Liver (tissue), 9 donors: ENCODE results near the gene ZCCHC8. TPM values are rescaled to one million over a fixed set of nuclear protein-coding genes. Genes with fewer than 3 reads are reported as not detected.

Source experiments
- DNase-seq: peaks from one replicate; pipeline ENCODE4 v3.0.0-alpha.2; 2017; ENCODE audit warnings: low spot score
- H3K27ac ChIP-seq, 2 donors: one replicate each; pipeline ENCODE4 v1.7.0; 2013; ENCODE audit warnings: inconsistent platforms in 2 of 2, low read length in 2 of 2, control low read depth in 1 of 2, low read depth in 1 of 2, mild to moderate bottlenecking in 1 of 2
- H3K27me3 ChIP-seq, 4 donors: one replicate each; pipeline versions ENCODE4 v1.6.1 to v1.7.0; 2013; ENCODE audit warnings: low read length in 3 of 4, inconsistent platforms in 1 of 4, mild to moderate bottlenecking in 1 of 4, moderate library complexity in 1 of 4; ENCODE audit not compliant: control insufficient read depth in 4 of 4, insufficient read depth in 4 of 4
- H3K36me3 ChIP-seq, 4 donors: one replicate each; pipeline versions ENCODE4 v1.6.1 to v1.7.0; 2013; ENCODE audit warnings: low read length in 3 of 4, mild to moderate bottlenecking in 3 of 4, low read depth in 1 of 4, moderate library complexity in 1 of 4; ENCODE audit not compliant: control insufficient read depth in 4 of 4, insufficient read depth in 3 of 4
- H3K4me1 ChIP-seq, 4 donors: one replicate each; pipeline versions ENCODE4 v1.6.1 to v1.7.0; 2013; ENCODE audit warnings: low read length in 3 of 4, mild to moderate bottlenecking in 3 of 4, moderate library complexity in 1 of 4; ENCODE audit not compliant: control insufficient read depth in 4 of 4, insufficient read depth in 4 of 4
- H3K4me3 ChIP-seq, 3 donors: one replicate each; pipeline versions ENCODE4 v1.6.1 to v1.7.0; 2013; ENCODE audit warnings: low read length in 3 of 3, control low read depth in 1 of 3, low read depth in 1 of 3, mild to moderate bottlenecking in 1 of 3
- H3K9ac ChIP-seq, 2 donors: one replicate each; pipeline ENCODE4 v1.7.0; 2013; ENCODE audit warnings: low read length in 2 of 2, mild to moderate bottlenecking in 2 of 2, moderate library complexity in 2 of 2, control low read depth in 1 of 2, low read depth in 1 of 2
- H3K9me3 ChIP-seq, 4 donors: one replicate each; pipeline versions ENCODE4 v1.6.1 to v1.7.0; 2013; ENCODE audit warnings: low read length in 3 of 4; ENCODE audit not compliant: control insufficient read depth in 4 of 4
- CTCF ChIP-seq: fragments of 150-350 bp; IDR thresholded peaks from 2 replicates; pipeline ENCODE4 v1.5.1; 2017; ENCODE audit warnings: improper control_type of control experiment, low read depth, low read length; ENCODE audit not compliant: missing input control
- EGR1 ChIP-seq, 2 donors: IDR thresholded peaks; 2 replicates each; pipeline ENCODE4 v1.6.1; 2016 to 2018; ENCODE audit warnings: antibody characterized with exemption in 2 of 2, low read depth in 2 of 2
- FOXA1 ChIP-seq: IDR thresholded peaks from 2 replicates; pipeline ENCODE4 v1.6.1; 2016; ENCODE audit warnings: antibody characterized with exemption
- FOXA2 ChIP-seq: IDR thresholded peaks from 2 replicates; pipeline ENCODE4 v1.6.1; 2016; ENCODE audit warnings: antibody characterized with exemption
- GABPA ChIP-seq, 2 donors: IDR thresholded peaks in 1 of 2; conservative IDR thresholded peaks in 1 of 2; 2 replicates each; pipeline ENCODE4 v1.6.1; 2016; ENCODE audit warnings: antibody characterized with exemption in 2 of 2, mild to moderate bottlenecking in 1 of 2, moderate library complexity in 1 of 2
- HNF4A ChIP-seq, 2 donors: conservative IDR thresholded peaks; 2 replicates each; pipeline ENCODE4 v1.6.1; 2016; ENCODE audit warnings: antibody characterized with exemption in 2 of 2, mild to moderate bottlenecking in 2 of 2
- HNF4G ChIP-seq: IDR thresholded peaks from 2 replicates; pipeline ENCODE4 v1.6.1; 2016; ENCODE audit warnings: antibody characterized with exemption
- JUND ChIP-seq, 2 donors: IDR thresholded peaks; 2 replicates each; pipeline ENCODE4 v1.6.1; 2016; ENCODE audit warnings: antibody characterized with exemption in 2 of 2
- NR2F2 ChIP-seq: IDR thresholded peaks from 2 replicates; pipeline ENCODE4 v1.6.1; 2016; ENCODE audit warnings: antibody characterized with exemption
- REST ChIP-seq: IDR thresholded peaks from 2 replicates; pipeline ENCODE4 v1.6.1; 2016; ENCODE audit warnings: antibody characterized with exemption, mild to moderate bottlenecking
- RXRA ChIP-seq, 2 donors: IDR thresholded peaks; 2 replicates each; pipeline ENCODE4 v1.6.1; 2017 to 2018; ENCODE audit warnings: antibody characterized with exemption in 2 of 2, mild to moderate bottlenecking in 1 of 2
- SP1 ChIP-seq: IDR thresholded peaks from 2 replicates; pipeline ENCODE4 v1.6.1; 2018; ENCODE audit warnings: antibody characterized with exemption, mild to moderate bottlenecking
- TAF1 ChIP-seq: conservative IDR thresholded peaks from 2 replicates; pipeline ENCODE4 v1.6.1; 2016; ENCODE audit warnings: antibody characterized with exemption, mild to moderate bottlenecking
- YY1 ChIP-seq: IDR thresholded peaks from 2 replicates; pipeline ENCODE4 v1.6.1; 2016; ENCODE audit warnings: antibody characterized with exemption, mild to moderate bottlenecking
- ZBTB33 ChIP-seq: IDR thresholded peaks from 2 replicates; pipeline ENCODE4 v1.6.1; 2016; ENCODE audit warnings: antibody characterized with exemption
- WGBS: extraction: QIAGEN DNeasy Blood & Tissue Kit; methylation state at CpG from one replicate; pipeline ENCODE4 v1.1.7; 2013; 5-methylcytosine and 5-hydroxymethylcytosine counted together
- polyA plus RNA-seq, 2 donors: library from polyadenylated mRNA; stranded (reverse) in 1 of 2; unstranded in 1 of 2; fragments of 200-250 nt in 1 of 2; fragments of >200 nt in 1 of 2; fragmentation: Nextera tagmentation in 1 of 2; extraction: Ambion mirVana in 1 of 2; gene quantifications; one replicate each; pipeline versions ENCODE4 v1.2.1 to v1.2.3, GENCODE V29; 2013 to 2015
- total RNA-seq, 2 donors: library from RNA; depleted of rRNA; stranded (reverse); fragments of >200 nt; gene quantifications; one replicate each; pipeline ENCODE4 v1.2.3, GENCODE V29; 2014
- TF ChIP-seq, protein P1 (sequence below): IDR thresholded peaks from 2 replicates; pipeline ENCODE4 v1.6.1; 2016; ENCODE audit warnings: antibody characterized with exemption
- TF ChIP-seq, protein P2 (sequence below): IDR thresholded peaks from 2 replicates; pipeline ENCODE4 v1.6.1; 2016; ENCODE audit warnings: antibody characterized with exemption
- donor health status: healthy.
- donor health status: healthy.
- donor health status: healthy.
- donor health status: healthy.
- donor health status: healthy.

Gene ZCCHC8
- total and polyA plus RNA-seq, 4 donors: 5.2 to 20.5 (median 12.9) TPM

DNA sequence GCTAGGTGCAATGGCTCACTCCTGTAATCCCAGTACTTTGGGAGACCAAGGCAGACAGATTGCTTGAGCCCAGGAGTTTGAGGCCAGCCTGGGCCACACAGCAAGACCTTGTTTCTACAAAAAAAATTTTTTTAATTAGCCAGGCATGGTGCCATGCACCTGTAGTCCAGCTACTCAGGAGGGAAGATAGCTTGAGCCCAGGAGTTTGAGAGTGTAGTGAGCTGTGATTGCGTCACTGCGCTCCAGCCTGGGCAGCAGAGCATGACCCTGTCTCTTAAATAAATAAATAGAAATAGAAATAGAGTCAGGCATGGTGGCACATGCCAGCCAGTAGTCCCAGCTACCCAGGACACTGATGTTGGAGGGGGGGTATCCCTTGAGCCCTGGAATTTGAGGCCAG lies 41.5 kb downstream of the ZCCHC8 start:
- Histone ChIP-seq H3K27me3 (no peaks in the 10 kb centered on the region), H3K9ac (no peak overlapping the region), H3K4me3 (no peak overlapping the region), H3K9me3 (no peaks in the 10 kb centered on the region), H3K36me3 (no peaks in the 10 kb centered on the region), H3K27ac (no peak overlapping the region), H3K4me1 (no peaks in the 10 kb centered on the region)
- WGBS: 66% methylated on average over 2 of the region's 2 CpGs
- DNase-seq: no peak
- TF ChIP-seq HNF4G (no peak), TAF1 (no peak), SP1 (no peak), HNF4A (conservative IDR thresholded peaks at IDR 0.05) (no peak), EGR1 (IDR thresholded peaks at IDR 0.05; ENCODE audit: low read depth in 2 of 2) (no peak), CTCF (no peak), NR2F2 (no peak), YY1 (no peak), ZBTB33 (no peak), FOXA1 (no peak)
- TF ChIP-seq, protein P1, sequence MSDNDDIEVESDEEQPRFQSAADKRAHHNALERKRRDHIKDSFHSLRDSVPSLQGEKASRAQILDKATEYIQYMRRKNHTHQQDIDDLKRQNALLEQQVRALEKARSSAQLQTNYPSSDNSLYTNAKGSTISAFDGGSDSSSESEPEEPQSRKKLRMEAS: no peak

DNA sequence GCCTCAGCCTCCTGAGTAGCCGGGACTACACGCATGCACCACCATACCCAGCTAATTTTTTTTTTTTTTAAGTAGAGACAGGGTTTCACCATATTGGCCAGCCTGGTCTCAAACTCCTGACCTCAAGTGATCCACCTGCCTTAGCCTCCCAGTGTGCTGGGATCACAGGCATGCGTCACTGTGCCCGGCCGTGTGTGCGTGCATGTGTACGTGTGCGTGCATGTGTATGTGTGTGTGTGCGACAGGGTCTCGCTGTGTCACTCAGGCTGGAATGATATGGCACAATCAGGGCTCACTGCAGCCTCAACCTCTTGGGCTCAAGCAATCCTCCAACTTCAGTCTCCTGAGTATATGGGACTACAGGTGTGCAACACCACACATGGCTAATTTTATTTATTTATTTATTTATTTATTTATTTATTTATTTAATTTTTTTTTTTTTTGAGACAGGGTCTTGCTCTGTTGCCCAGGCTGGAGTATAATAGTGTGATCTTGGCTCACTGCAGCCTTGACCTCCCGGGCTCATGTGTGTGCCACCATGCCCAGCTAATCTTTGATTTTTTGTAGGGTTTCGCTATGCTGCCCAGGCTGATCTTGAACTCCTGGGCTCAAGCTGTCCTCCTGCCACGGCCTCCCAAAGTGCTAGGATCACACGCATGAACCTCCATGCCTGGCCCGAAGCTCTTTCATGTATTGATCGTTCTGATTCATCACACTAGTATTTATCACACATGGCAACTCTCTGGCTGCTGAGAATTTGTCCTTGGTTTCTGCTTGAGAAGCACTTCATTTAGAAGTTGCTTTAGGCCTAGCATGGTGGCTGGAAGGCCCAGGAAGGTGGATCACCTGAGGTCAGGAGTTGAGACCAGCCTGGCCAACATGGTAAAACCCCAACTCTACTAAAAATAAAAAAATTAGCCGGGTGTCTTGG lies 42.4 kb downstream of the ZCCHC8 start:
- Histone ChIP-seq H3K9me3 (no peaks in the 10 kb centered on the region), H3K4me3 (no peak overlapping the region), H3K27me3 (no peaks in the 10 kb centered on the region), H3K9ac (no peak overlapping the region), H3K4me1 (no peaks in the 10 kb centered on the region), H3K27ac (no peak overlapping the region), H3K36me3 (no peaks in the 10 kb centered on the region)
- WGBS: 92% methylated on average over 17 of the region's 17 CpGs
- TF ChIP-seq JUND (IDR thresholded peaks at IDR 0.05): no peak
- TF ChIP-seq, protein P2, sequence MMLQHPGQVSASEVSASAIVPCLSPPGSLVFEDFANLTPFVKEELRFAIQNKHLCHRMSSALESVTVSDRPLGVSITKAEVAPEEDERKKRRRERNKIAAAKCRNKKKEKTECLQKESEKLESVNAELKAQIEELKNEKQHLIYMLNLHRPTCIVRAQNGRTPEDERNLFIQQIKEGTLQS: no peak
- TF ChIP-seq, protein P1: no peak
- TF ChIP-seq FOXA1: no peak
- no peak for DNase-seq

DNA sequence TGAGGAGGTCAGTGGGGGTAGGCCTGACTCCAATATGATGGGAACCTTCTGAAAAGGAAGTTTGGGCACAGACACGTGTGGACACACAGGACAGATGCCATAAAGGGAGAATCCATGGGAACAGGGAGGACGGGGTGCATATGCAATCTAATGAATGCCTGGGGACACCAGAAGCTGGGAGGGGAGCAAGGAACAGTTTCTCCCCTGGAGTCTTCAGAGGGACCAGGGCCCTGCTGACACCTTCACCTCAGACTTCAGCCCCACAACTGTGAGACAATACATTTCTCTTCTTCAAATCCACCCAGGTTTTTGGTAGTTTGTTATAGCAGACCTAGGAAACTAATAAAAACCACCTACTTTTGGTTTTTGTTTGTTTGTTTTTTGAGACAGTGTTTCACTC lies 43.1 kb downstream of the ZCCHC8 start:
- no peaks in the 10 kb centered on the region for H3K9me3 ChIP-seq
- no peak overlapping the region for H3K9ac ChIP-seq
- H3K4me1 ChIP-seq: no peaks in the 10 kb centered on the region
- no peak overlapping the region for H3K27ac ChIP-seq
- no peak for DNase-seq
- H3K4me3 ChIP-seq: no peak overlapping the region
- 84% methylated on average over 2 of the region's 2 CpGs for WGBS
- no peaks in the 10 kb centered on the region for H3K27me3 ChIP-seq
- H3K36me3 ChIP-seq: no peaks in the 10 kb centered on the region
- TF ChIP-seq GABPA (IDR thresholded peaks at IDR 0.05 in 1 of 2, conservative IDR thresholded peaks at IDR 0.05 in 1 of 2) (no peak), SP1 (no peak), EGR1 (IDR thresholded peaks at IDR 0.05; ENCODE audit: low read depth in 2 of 2) (no peak), FOXA1 (no peak), REST (no peak), HNF4A (conservative IDR thresholded peaks at IDR 0.05) (no peak), HNF4G (no peak), JUND (IDR thresholded peaks at IDR 0.05) (no peak), RXRA (IDR thresholded peaks at IDR 0.05) (no peak), TAF1 (no peak), FOXA2 (no peak), YY1 (no peak)
- TF ChIP-seq, protein P1: no peak
- TF ChIP-seq, protein P2: no peak
